Effector memory CD8-positive, alpha-beta T cell (primary cell): ENCODE results near the gene KCNQ1.

Source experiments
- ATAC-seq: fragments of 150-1000 bp; cut with Tn5 transposase; replicated peaks from 2 replicates; pipeline ENCODE4 v1.10.0; 2021; ENCODE audit warnings: mild to moderate bottlenecking, moderate library complexity
- DNase-seq, 3 experiments: peaks; one replicate each; pipeline ENCODE4 v3.0.0; 2021
- H3K27ac Mint-ChIP-seq, 2 donors: one replicate each; pipeline ENCODE4 v1.8.0; 2022; ENCODE audit warnings: mild to moderate bottlenecking in 2 of 2, mixed read lengths in 2 of 2, moderate library complexity in 2 of 2
- H3K27me3 Mint-ChIP-seq, 2 donors: one replicate each; pipeline ENCODE4 v1.8.0; 2022; ENCODE audit warnings: mixed read lengths in 2 of 2
- H3K36me3 Mint-ChIP-seq: one replicate; pipeline ENCODE4 v1.8.0; 2022; ENCODE audit warnings: mild to moderate bottlenecking, moderate library complexity, mixed read lengths; ENCODE audit not compliant: insufficient read depth
- H3K4me1 Mint-ChIP-seq, 2 donors: one replicate each; pipeline ENCODE4 v1.8.0; 2022; ENCODE audit warnings: low read depth in 2 of 2, mixed read lengths in 2 of 2
- H3K4me3 Mint-ChIP-seq, 2 donors: one replicate each; pipeline ENCODE4 v1.8.0; 2022; ENCODE audit warnings: mild to moderate bottlenecking in 2 of 2, mixed read lengths in 2 of 2, moderate library complexity in 2 of 2
- H3K9me3 Mint-ChIP-seq, 2 donors: one replicate each; pipeline ENCODE4 v1.8.0; 2022; ENCODE audit warnings: mixed read lengths in 2 of 2

KCNQ1 gene

DNA sequence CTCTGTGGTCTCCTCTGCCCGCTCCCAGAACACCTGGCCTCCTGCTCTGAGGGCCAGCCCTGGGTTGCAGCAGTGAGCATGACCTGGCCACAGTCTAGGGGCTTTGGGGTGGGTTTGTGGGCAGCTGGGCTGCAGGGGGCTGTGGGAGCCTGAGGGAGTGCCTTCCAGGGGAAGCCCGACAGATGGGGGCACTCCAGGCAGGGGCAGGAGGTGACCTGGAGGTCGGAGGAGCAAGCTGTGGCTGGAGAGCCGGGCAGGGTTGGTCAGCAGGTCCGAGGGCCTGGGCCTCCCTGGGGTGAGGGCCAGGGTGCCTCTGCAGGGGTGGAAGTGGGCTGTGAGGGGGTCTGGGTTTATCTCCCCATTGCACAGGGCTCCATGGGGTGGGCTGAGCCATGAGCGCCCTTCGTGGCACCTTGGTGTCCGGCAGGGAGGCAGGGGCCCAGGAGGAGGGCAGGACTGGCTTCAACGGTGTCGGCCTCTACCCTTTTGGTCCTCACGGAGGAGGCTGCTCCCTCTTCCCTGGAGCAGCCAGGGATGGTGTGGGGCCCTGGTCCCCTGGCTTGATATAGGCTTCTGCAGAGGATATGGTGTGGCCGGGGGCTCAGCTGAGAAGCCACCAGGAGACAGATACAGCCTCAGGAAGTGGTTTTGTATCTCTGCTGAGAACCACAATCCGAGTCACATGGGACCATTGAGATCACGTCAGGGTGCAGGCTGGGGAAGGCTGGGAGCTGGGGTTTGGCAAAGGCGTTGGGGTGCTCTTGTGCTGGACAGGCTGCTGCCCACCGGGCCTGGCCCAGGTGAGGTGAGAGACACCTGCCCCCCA lies 22.3 kb downstream of the KCNQ1 start:
- H3K36me3 Mint-ChIP-seq, result peaks cover 4% of the 10 kb centered on the region
- H3K9me3 Mint-ChIP-seq, result no peaks in the 10 kb centered on the region
- H3K27me3 Mint-ChIP-seq, result no peaks in the 10 kb centered on the region
- peaks cover 25 to 44% of the 10 kb centered on the region in 2 donors for H3K4me1 Mint-ChIP-seq
- peak; percentile 99 for ATAC-seq
- H3K27ac Mint-ChIP-seq, result peak overlapping the region; percentile 41 to 44
- H3K4me3 Mint-ChIP-seq, result peak overlapping the region; percentile 73
- DNase-seq, result peak; percentile 54 to 61 (median 59)

GRCh38 chr11:2467695-2468055 lies 22.9 kb downstream of the KCNQ1 start:
- H3K36me3 Mint-ChIP-seq, result peaks cover 4% of the 10 kb centered on the region
- DNase-seq (no peak), ATAC-seq (no peak)
- H3K4me1 Mint-ChIP-seq, result peaks cover 25 to 43% of the 10 kb centered on the region in 2 donors
- no peaks in the 10 kb centered on the region for H3K9me3 Mint-ChIP-seq
- H3K27me3 Mint-ChIP-seq, result no peaks in the 10 kb centered on the region
- H3K4me3 Mint-ChIP-seq, result peak overlapping the region; percentile 73
- peak overlapping the region in 1 of 2 donors; percentile 44 for H3K27ac Mint-ChIP-seq

- no peaks in the 10 kb centered on the region for H3K9me3 Mint-ChIP-seq
- DNase-seq, result no peak
- no peaks in the 10 kb centered on the region for H3K27me3 Mint-ChIP-seq
- H3K36me3 Mint-ChIP-seq, result peaks cover 4% of the 10 kb centered on the region
- no peak overlapping the region for H3K27ac Mint-ChIP-seq
- peaks cover 22 to 38% of the 10 kb centered on the region in 2 donors for H3K4me1 Mint-ChIP-seq
- ATAC-seq, result no peak
- H3K4me3 Mint-ChIP-seq, result no peak overlapping the region
These were observed 23.8 kb downstream of the KCNQ1 start for GRCh38 chr11:2468363-2469235.

- no peak overlapping the region for H3K4me3 Mint-ChIP-seq
- peaks cover 0 to 10% of the 10 kb centered on the region in 2 donors for H3K27me3 Mint-ChIP-seq
- H3K27ac Mint-ChIP-seq, result no peak overlapping the region
- H3K36me3 Mint-ChIP-seq, result peaks cover 4% of the 10 kb centered on the region
- DNase-seq (no peak), ATAC-seq (no peak)
- H3K4me1 Mint-ChIP-seq, result peaks cover 19 to 30% of the 10 kb centered on the region in 2 donors
- no peaks in the 10 kb centered on the region for H3K9me3 Mint-ChIP-seq
These were observed 25.7 kb downstream of the KCNQ1 start for GRCh38 chr11:2470495-2470894.

- H3K9me3 Mint-ChIP-seq, result no peaks in the 10 kb centered on the region
- no peak overlapping the region for H3K27ac Mint-ChIP-seq
- DNase-seq, result no peak
- no peak for ATAC-seq
- peaks cover 0 to 13% of the 10 kb centered on the region in 2 donors for H3K27me3 Mint-ChIP-seq
- H3K4me1 Mint-ChIP-seq, result peaks cover 19 to 26% of the 10 kb centered on the region in 2 donors
- peaks cover 4% of the 10 kb centered on the region for H3K36me3 Mint-ChIP-seq
- no peak overlapping the region for H3K4me3 Mint-ChIP-seq
These were observed 26.4 kb downstream of the KCNQ1 start for GRCh38 chr11:2471048-2471803.

- Mint-ChIP-seq H3K4me1 (peaks cover 15 to 22% of the 10 kb centered on the region in 2 donors), H3K27ac (no peak overlapping the region)
These were observed 26.9 kb downstream of the KCNQ1 start for GRCh38 chr11:2471804-2472096.

GRCh38 chr11:2472428-2473186 lies 27.8 kb downstream of the KCNQ1 start:
- Mint-ChIP-seq H3K9me3 (no peaks in the 10 kb centered on the region), H3K36me3 (peaks cover under 1% of the 10 kb centered on the region), H3K27ac (no peak overlapping the region), H3K4me3 (no peak overlapping the region), H3K27me3 (peaks cover 0 to 13% of the 10 kb centered on the region in 2 donors), H3K4me1 (peaks cover 6 to 13% of the 10 kb centered on the region in 2 donors)
- DNase-seq (no peak), ATAC-seq (no peak)

More at GRCh38 chr11:2471804-2472096, 26.9 kb downstream of the KCNQ1 start:
- peaks cover 4% of the 10 kb centered on the region for H3K36me3 Mint-ChIP-seq
- H3K4me3 Mint-ChIP-seq, result no peak overlapping the region
- H3K9me3 Mint-ChIP-seq, result no peaks in the 10 kb centered on the region
- peaks cover 0 to 13% of the 10 kb centered on the region in 2 donors for H3K27me3 Mint-ChIP-seq
- no peak for ATAC-seq
- no peak for DNase-seq

- no peak overlapping the region for H3K4me3 Mint-ChIP-seq
- H3K4me1 Mint-ChIP-seq, result peaks cover 6 to 10% of the 10 kb centered on the region in 2 donors
- ATAC-seq (no peak), DNase-seq (no peak)
- no peaks in the 10 kb centered on the region for H3K9me3 Mint-ChIP-seq
- peaks cover 0 to 13% of the 10 kb centered on the region in 2 donors for H3K27me3 Mint-ChIP-seq
- no peak overlapping the region for H3K27ac Mint-ChIP-seq
- no peaks in the 10 kb centered on the region for H3K36me3 Mint-ChIP-seq
These were observed 28.7 kb downstream of the KCNQ1 start for GRCh38 chr11:2473361-2474058.

GRCh38 chr11:2474059-2474901 lies 29.5 kb downstream of the KCNQ1 start:
- Mint-ChIP-seq H3K27ac (no peak overlapping the region), H3K27me3 (peaks cover 0 to 13% of the 10 kb centered on the region in 2 donors), H3K36me3 (no peaks in the 10 kb centered on the region), H3K4me3 (no peak overlapping the region), H3K9me3 (no peaks in the 10 kb centered on the region), H3K4me1 (peaks cover under 1 to 10% of the 10 kb centered on the region in 2 donors)
- ATAC-seq, result no peak
- no peak for DNase-seq

- Mint-ChIP-seq H3K27me3 (peaks cover 0 to 14% of the 10 kb centered on the region in 2 donors), H3K36me3 (no peaks in the 10 kb centered on the region), H3K4me3 (no peak overlapping the region), H3K4me1 (peaks cover 0 to 10% of the 10 kb centered on the region in 2 donors), H3K9me3 (peaks cover 7 to 8% of the 10 kb centered on the region in 2 donors), H3K27ac (no peak overlapping the region)
- DNase-seq (no peak), ATAC-seq (no peak)
These were observed 30.5 kb downstream of the KCNQ1 start for GRCh38 chr11:2475136-2475918.

DNA sequence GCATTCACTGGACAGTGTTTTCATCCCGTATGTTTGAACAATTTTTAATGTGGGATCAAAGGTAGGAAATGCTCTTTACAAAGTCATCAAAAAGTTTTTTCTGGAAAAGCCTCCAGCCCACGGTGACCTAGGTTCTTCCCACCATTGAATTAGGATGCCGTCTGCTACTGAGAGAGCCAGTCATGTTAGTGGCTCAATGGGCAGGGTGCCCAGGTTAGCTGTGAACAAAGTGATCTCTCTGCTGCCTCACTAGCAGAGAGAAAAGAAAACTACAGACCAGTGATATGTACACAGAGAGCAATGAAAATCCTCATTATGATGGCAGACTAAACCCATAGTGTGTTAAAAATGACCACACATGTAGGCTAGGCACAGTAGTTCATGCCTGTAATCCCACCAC lies 32.4 kb downstream of the KCNQ1 start:
- Mint-ChIP-seq H3K4me3 (no peak overlapping the region), H3K27ac (no peak overlapping the region), H3K27me3 (peaks cover 0 to 21% of the 10 kb centered on the region in 2 donors), H3K4me1 (peaks cover 6 to 7% of the 10 kb centered on the region in 2 donors), H3K9me3 (peaks cover 7 to 12% of the 10 kb centered on the region in 2 donors), H3K36me3 (no peaks in the 10 kb centered on the region)
- no peak for ATAC-seq
- no peak for DNase-seq
